ENCODE results near the gene TMA7B.

The TMA7B gene

GRCh38 chr22:39995393-39996252, 35.4 kb downstream of the TMA7B start:
- TF ChIP-seq SPI1 (IDR thresholded peaks at IDR 0.05; ENCODE audit: borderline replicate concordance, low read depth) (no peak), GABPA (IDR thresholded peaks at IDR 0.05; ENCODE audit: low read depth) (no peak), POLR2AphosphoS5 (IDR thresholded peaks at IDR 0.05; ENCODE audit: low read depth) (no peak)
- TF ChIP-seq, protein P1, sequence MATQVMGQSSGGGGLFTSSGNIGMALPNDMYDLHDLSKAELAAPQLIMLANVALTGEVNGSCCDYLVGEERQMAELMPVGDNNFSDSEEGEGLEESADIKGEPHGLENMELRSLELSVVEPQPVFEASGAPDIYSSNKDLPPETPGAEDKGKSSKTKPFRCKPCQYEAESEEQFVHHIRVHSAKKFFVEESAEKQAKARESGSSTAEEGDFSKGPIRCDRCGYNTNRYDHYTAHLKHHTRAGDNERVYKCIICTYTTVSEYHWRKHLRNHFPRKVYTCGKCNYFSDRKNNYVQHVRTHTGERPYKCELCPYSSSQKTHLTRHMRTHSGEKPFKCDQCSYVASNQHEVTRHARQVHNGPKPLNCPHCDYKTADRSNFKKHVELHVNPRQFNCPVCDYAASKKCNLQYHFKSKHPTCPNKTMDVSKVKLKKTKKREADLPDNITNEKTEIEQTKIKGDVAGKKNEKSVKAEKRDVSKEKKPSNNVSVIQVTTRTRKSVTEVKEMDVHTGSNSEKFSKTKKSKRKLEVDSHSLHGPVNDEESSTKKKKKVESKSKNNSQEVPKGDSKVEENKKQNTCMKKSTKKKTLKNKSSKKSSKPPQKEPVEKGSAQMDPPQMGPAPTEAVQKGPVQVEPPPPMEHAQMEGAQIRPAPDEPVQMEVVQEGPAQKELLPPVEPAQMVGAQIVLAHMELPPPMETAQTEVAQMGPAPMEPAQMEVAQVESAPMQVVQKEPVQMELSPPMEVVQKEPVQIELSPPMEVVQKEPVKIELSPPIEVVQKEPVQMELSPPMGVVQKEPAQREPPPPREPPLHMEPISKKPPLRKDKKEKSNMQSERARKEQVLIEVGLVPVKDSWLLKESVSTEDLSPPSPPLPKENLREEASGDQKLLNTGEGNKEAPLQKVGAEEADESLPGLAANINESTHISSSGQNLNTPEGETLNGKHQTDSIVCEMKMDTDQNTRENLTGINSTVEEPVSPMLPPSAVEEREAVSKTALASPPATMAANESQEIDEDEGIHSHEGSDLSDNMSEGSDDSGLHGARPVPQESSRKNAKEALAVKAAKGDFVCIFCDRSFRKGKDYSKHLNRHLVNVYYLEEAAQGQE (IDR thresholded peaks at IDR 0.05; ENCODE audit: insufficient replicate concordance, low read depth) = no peak
- Histone ChIP-seq H3K27me3 (ENCODE audit: insufficient read depth, poor library complexity, severe bottlenecking) (peaks cover 24% of the 10 kb centered on the region), H3K4me3 (replicated peaks; ENCODE audit: insufficient read depth, low read length) (no peak overlapping the region), H3K27ac (replicated peaks) (no peak overlapping the region)
- DNase-seq (ENCODE audit: low read depth in 1 of 2, low spot score in 1 of 2) = no peak

DNA sequence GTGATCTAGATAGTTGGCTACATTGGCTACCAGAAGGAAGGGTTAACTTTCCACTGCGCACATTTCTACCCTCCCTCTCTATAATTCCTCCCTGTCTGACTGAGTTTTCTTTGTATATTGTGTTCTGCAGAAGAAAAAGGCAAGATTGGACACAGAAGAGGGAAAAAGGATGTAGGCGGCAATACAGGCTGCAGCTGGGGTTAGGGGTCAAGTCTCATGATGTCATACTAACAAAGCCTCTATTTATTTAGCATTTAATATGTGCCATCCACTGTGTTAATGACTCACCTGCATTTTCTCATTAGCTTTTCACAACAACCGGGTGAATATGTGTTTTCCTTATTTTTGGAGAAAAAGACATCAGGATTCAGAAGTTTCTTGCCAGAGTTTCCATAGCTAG, 36.5 kb downstream of the TMA7B start:
- H3K4me3 ChIP-seq (replicated peaks; ENCODE audit: insufficient read depth, low read length) = no peak overlapping the region
- no peak for DNase-seq (ENCODE audit: low read depth in 1 of 2, low spot score in 1 of 2)
- TF ChIP-seq POLR2AphosphoS5 (IDR thresholded peaks at IDR 0.05; ENCODE audit: low read depth) (no peak), GABPA (IDR thresholded peaks at IDR 0.05; ENCODE audit: low read depth) (no peak), SPI1 (IDR thresholded peaks at IDR 0.05; ENCODE audit: borderline replicate concordance, low read depth) (no peak), CTCF (IDR thresholded peaks at IDR 0.05; ENCODE audit: insufficient read depth, low read length) (no peak)
- TF ChIP-seq, protein P1 (IDR thresholded peaks at IDR 0.05; ENCODE audit: insufficient replicate concordance, low read depth) = no peak
- peaks cover 24% of the 10 kb centered on the region for H3K27me3 ChIP-seq (ENCODE audit: insufficient read depth, poor library complexity, severe bottlenecking)
- H3K27ac ChIP-seq (replicated peaks) = no peak overlapping the region

DNA sequence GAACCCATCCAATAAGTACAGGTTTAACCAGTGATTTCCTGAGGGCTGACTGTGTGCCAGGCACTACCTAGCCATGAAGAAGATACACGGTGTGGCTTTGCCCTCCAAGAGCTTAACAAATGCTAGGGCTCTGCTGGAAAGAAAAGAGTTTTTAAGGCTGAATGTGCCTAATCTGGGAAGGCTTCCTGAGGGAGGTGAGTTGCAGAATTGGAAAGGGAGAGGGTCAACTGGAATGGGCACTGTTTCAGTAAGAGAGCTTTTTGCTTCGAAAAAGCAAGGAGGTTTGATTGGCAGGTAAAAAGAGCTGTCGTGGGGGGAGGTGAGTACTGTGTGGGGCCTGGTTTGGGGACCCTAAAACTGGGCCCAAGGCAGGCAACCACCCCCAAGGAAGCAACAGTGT, 37.2 kb downstream of the TMA7B start:
- no peak overlapping the region for H3K4me3 ChIP-seq (replicated peaks; ENCODE audit: insufficient read depth, low read length)
- DNase-seq (ENCODE audit: low read depth in 1 of 2, low spot score in 1 of 2) = no peak
- H3K27ac ChIP-seq (replicated peaks) = no peak overlapping the region
- no peak for TF ChIP-seq SPI1 (IDR thresholded peaks at IDR 0.05; ENCODE audit: borderline replicate concordance, low read depth)
- H3K27me3 ChIP-seq (ENCODE audit: insufficient read depth, poor library complexity, severe bottlenecking) = peaks cover 23% of the 10 kb centered on the region

GRCh38 chr22:39997939-39998726, 37.9 kb downstream of the TMA7B start:
- Histone ChIP-seq H3K4me3 (replicated peaks; ENCODE audit: insufficient read depth, low read length) (no peak overlapping the region), H3K27ac (replicated peaks) (no peak overlapping the region), H3K27me3 (ENCODE audit: insufficient read depth, poor library complexity, severe bottlenecking) (peaks cover 19% of the 10 kb centered on the region)
- TF ChIP-seq CTCF (IDR thresholded peaks at IDR 0.05; ENCODE audit: insufficient read depth, low read length) (no peak), SPI1 (IDR thresholded peaks at IDR 0.05; ENCODE audit: borderline replicate concordance, low read depth) (no peak), GABPA (IDR thresholded peaks at IDR 0.05; ENCODE audit: low read depth) (no peak), POLR2AphosphoS5 (IDR thresholded peaks at IDR 0.05; ENCODE audit: low read depth) (no peak)
- TF ChIP-seq, protein P1 (IDR thresholded peaks at IDR 0.05; ENCODE audit: insufficient replicate concordance, low read depth) = no peak
- no peak for DNase-seq (ENCODE audit: low read depth in 1 of 2, low spot score in 1 of 2)

All from HL-60 (cell line).